ENCODE measurements around the gene GDF10. TPM values are rescaled to one million over a fixed set of nuclear protein-coding genes. Genes with fewer than 3 reads are reported as not detected.
A peak's percentile ranks its signal among the peaks of the same experiment; 100 is the strongest.

Gene GDF10
- total RNA-seq, 1 donor from 2014 or later: 46.8 TPM

- H3K27me3 Mint-ChIP-seq: peaks cover 16% of the 10 kb centered on the region
- H3K9me3 Mint-ChIP-seq: no peaks in the 10 kb centered on the region
- no peaks in the 10 kb centered on the region for H3K4me1 Mint-ChIP-seq (ENCODE audit: unreplicated experiment)
- TF ChIP-seq CTCF (conservative IDR thresholded peaks at IDR 0.05): no peak
- no peak for DNase-seq (ENCODE audit: extremely low spot score, unreplicated experiment)
- H3K27ac Mint-ChIP-seq: peak within 1 kb of the TSS; percentile 32
- H3K4me3 Mint-ChIP-seq: no peak within 1 kb of the TSS
- H3K36me3 Mint-ChIP-seq: no peaks in the 10 kb centered on the region
Observed at GRCh38 chr10:47348138-47348651, 48.2 kb downstream of the GDF10 start, which contains the start of gene RBP3. Gene RBP3, plus strand, starts transcription at chr10:47348363. Its CDS starts 122 bp downstream, at chr10:47348485.

GRCh38 chr10:47348661-47349470, 48.9 kb downstream of the GDF10 start:
- H3K27me3 Mint-ChIP-seq: peaks cover 16% of the 10 kb centered on the region
- no peaks in the 10 kb centered on the region for H3K9me3 Mint-ChIP-seq
- H3K36me3 Mint-ChIP-seq: no peaks in the 10 kb centered on the region
- no peak for DNase-seq (ENCODE audit: extremely low spot score, unreplicated experiment)
- no peak overlapping the region for H3K4me3 Mint-ChIP-seq
- TF ChIP-seq CTCF (conservative IDR thresholded peaks at IDR 0.05): no peak
- no peaks in the 10 kb centered on the region for H3K4me1 Mint-ChIP-seq (ENCODE audit: unreplicated experiment)
- no peak overlapping the region for H3K27ac Mint-ChIP-seq

- no peaks in the 10 kb centered on the region for H3K9me3 Mint-ChIP-seq
- DNase-seq (ENCODE audit: extremely low spot score, unreplicated experiment): no peak
- H3K36me3 Mint-ChIP-seq: no peaks in the 10 kb centered on the region
- H3K27ac Mint-ChIP-seq: no peak overlapping the region
- peaks cover 16% of the 10 kb centered on the region for H3K27me3 Mint-ChIP-seq
- no peaks in the 10 kb centered on the region for H3K4me1 Mint-ChIP-seq (ENCODE audit: unreplicated experiment)
- no peak for TF ChIP-seq CTCF (conservative IDR thresholded peaks at IDR 0.05)
- no peak overlapping the region for H3K4me3 Mint-ChIP-seq
Observed at GRCh38 chr10:47349516-47349915, 49.5 kb downstream of the GDF10 start.

GRCh38 chr10:47349941-47350371, 50.0 kb downstream of the GDF10 start:
- H3K4me3 Mint-ChIP-seq: no peak overlapping the region
- no peak for TF ChIP-seq CTCF (conservative IDR thresholded peaks at IDR 0.05)
- no peak for DNase-seq (ENCODE audit: extremely low spot score, unreplicated experiment)
- H3K4me1 Mint-ChIP-seq (ENCODE audit: unreplicated experiment): no peaks in the 10 kb centered on the region
- no peaks in the 10 kb centered on the region for H3K9me3 Mint-ChIP-seq
- H3K36me3 Mint-ChIP-seq: no peaks in the 10 kb centered on the region
- H3K27me3 Mint-ChIP-seq: peaks cover 16% of the 10 kb centered on the region
- no peak overlapping the region for H3K27ac Mint-ChIP-seq

- no peak for DNase-seq (ENCODE audit: extremely low spot score, unreplicated experiment)
- H3K27ac Mint-ChIP-seq: no peak overlapping the region
- H3K4me3 Mint-ChIP-seq: no peak overlapping the region
- H3K36me3 Mint-ChIP-seq: no peaks in the 10 kb centered on the region
- TF ChIP-seq CTCF (conservative IDR thresholded peaks at IDR 0.05): no peak
- H3K27me3 Mint-ChIP-seq: peaks cover 8% of the 10 kb centered on the region
- H3K9me3 Mint-ChIP-seq: no peaks in the 10 kb centered on the region
- H3K4me1 Mint-ChIP-seq (ENCODE audit: unreplicated experiment): no peaks in the 10 kb centered on the region
Observed at GRCh38 chr10:47350671-47351640, 51.0 kb downstream of the GDF10 start.

All from type B pancreatic cell (in vitro differentiated cells).